Measurements from ENCODE around the gene DPP10.
A peak's percentile ranks its signal among the peaks of the same experiment; 100 is the strongest.
"Not testable (repeated sequence)": the region's sequence is repeated elsewhere in the genome, so short reads cannot be mapped to it uniquely, and the experiment has no call there.

Gene DPP10

GRCh38 chr2:114442510-114442909 is at the start of gene DPP10:
DPP10 (plus strand) TSS chr2:114442641.
- DNase-seq (ENCODE audit: low spot score), result peak; percentile 5

- no peak for DNase-seq (ENCODE audit: low spot score)
Measured at GRCh38 chr2:114400890-114401289, 41.6 kb upstream of the DPP10 start.

- peak; percentile 4 for DNase-seq (ENCODE audit: low spot score)
Measured at GRCh38 chr2:114405247-114406116, 37.0 kb upstream of the DPP10 start.

GRCh38 chr2:114406347-114406746 is 36.1 kb upstream of the DPP10 start:
- DNase-seq (ENCODE audit: low spot score), result no peak

GRCh38 chr2:114407353-114407752 is 35.1 kb upstream of the DPP10 start:
- DNase-seq (ENCODE audit: low spot score), result not testable (repeated sequence)

GRCh38 chr2:114421781-114422180 is 20.7 kb upstream of the DPP10 start:
- no peak for DNase-seq (ENCODE audit: low spot score)

GRCh38 chr2:114424699-114425098 is 17.7 kb upstream of the DPP10 start:
- DNase-seq (ENCODE audit: low spot score), result no peak

- DNase-seq (ENCODE audit: low spot score), result no peak
Measured at GRCh38 chr2:114426756-114427155, 15.7 kb upstream of the DPP10 start.

GRCh38 chr2:114436329-114436728 is 6.1 kb upstream of the DPP10 start:
- DNase-seq (ENCODE audit: low spot score), result no peak

- no peak for DNase-seq (ENCODE audit: low spot score)
Measured at GRCh38 chr2:114446571-114446970, 4.1 kb downstream of the DPP10 start.

- DNase-seq (ENCODE audit: low spot score), result no peak
Measured at GRCh38 chr2:114450639-114451038, 8.2 kb downstream of the DPP10 start.

GRCh38 chr2:114456566-114456965 is 14.1 kb downstream of the DPP10 start:
- DNase-seq (ENCODE audit: low spot score), result no peak

GRCh38 chr2:114457956-114458355 is 15.5 kb downstream of the DPP10 start:
- DNase-seq (ENCODE audit: low spot score), result no peak

GRCh38 chr2:114461116-114461515 is 18.7 kb downstream of the DPP10 start:
- no peak for DNase-seq (ENCODE audit: low spot score)

- DNase-seq (ENCODE audit: low spot score), result no peak
Measured at GRCh38 chr2:114464961-114465706, 22.7 kb downstream of the DPP10 start.

- DNase-seq (ENCODE audit: low spot score), result no peak
Measured at GRCh38 chr2:114468343-114468742, 25.9 kb downstream of the DPP10 start.

GRCh38 chr2:114472246-114472645 is 29.8 kb downstream of the DPP10 start:
- DNase-seq (ENCODE audit: low spot score), result no peak

- no peak for DNase-seq (ENCODE audit: low spot score)
Measured at GRCh38 chr2:114472726-114473125, 30.3 kb downstream of the DPP10 start.

GRCh38 chr2:114488841-114489530 is 46.5 kb downstream of the DPP10 start:
- no peak for DNase-seq (ENCODE audit: low spot score)

GRCh38 chr2:114495046-114495445 is 52.6 kb downstream of the DPP10 start:
- DNase-seq (ENCODE audit: low spot score), result no peak

- no peak for DNase-seq (ENCODE audit: low spot score)
Measured at GRCh38 chr2:114496959-114497358, 54.5 kb downstream of the DPP10 start.

- no peak for DNase-seq (ENCODE audit: low spot score)
Measured at GRCh38 chr2:114499101-114499500, 56.7 kb downstream of the DPP10 start.

- DNase-seq (ENCODE audit: low spot score), result no peak
Measured at GRCh38 chr2:114507744-114508143, 65.3 kb downstream of the DPP10 start.

All from NAMALWA (cell line).